CD4-positive, alpha-beta memory T cell (primary cell): ENCODE measurements around the gene EPHA5. TPM values are rescaled to one million over a fixed set of nuclear protein-coding genes. Genes with fewer than 3 reads are reported as not detected.

Experiments
- CTCF ChIA-PET: fragments of 350-600 bp; sonication (Branson Sonifier 250); formaldehyde crosslinking; loops from one replicate; lab custom pipeline; 2021; ENCODE audit warnings: inconsistent platforms; ENCODE audit not compliant: partially characterized antibody; lab: Charles Lee
- POLR2A ChIA-PET: fragments of 350-600 bp; sonication (Branson Sonifier 250); formaldehyde crosslinking; loops from one replicate; lab custom pipeline; 2021; ENCODE audit not compliant: partially characterized antibody; lab: Charles Lee
- DNase-seq, 5 donors: peaks; one replicate each; pipeline versions ENCODE4 v3.0.0 to v3.0.0-alpha.2; 2020 to 2022; ENCODE audit warnings: mixed read lengths in 1 of 5
- H3K27ac ChIP-seq: one replicate; pipeline ENCODE4 v1.7.0; 2013; ENCODE audit warnings: low read depth, low read length
- H3K27me3 ChIP-seq: 2 replicates; pipeline ENCODE4 v1.7.0; 2013; ENCODE audit warnings: mild to moderate bottlenecking, low read length, moderate library complexity; ENCODE audit not compliant: insufficient read depth
- H3K36me3 ChIP-seq: 2 replicates; pipeline ENCODE4 v1.7.0; 2013; ENCODE audit warnings: mild to moderate bottlenecking, low read length, moderate library complexity; ENCODE audit not compliant: insufficient read depth
- H3K4me1 ChIP-seq: 2 replicates; pipeline ENCODE4 v1.7.0; 2013; ENCODE audit warnings: mild to moderate bottlenecking, low read length, moderate library complexity; ENCODE audit not compliant: insufficient read depth
- H3K4me3 ChIP-seq, 2 donors: one replicate each; pipeline ENCODE4 v1.7.0; 2013; ENCODE audit warnings: low read length in 2 of 2, mild to moderate bottlenecking in 1 of 2
- H3K9me3 ChIP-seq, 2 donors: one replicate each; pipeline ENCODE4 v1.7.0; 2013; ENCODE audit warnings: low read length in 2 of 2, control low read depth in 1 of 2; ENCODE audit not compliant: control insufficient read depth in 1 of 2
- H3K27ac Mint-ChIP-seq, 7 donors: one replicate each; pipeline ENCODE4 v1.8.0; 2020 to 2021; ENCODE audit warnings: mixed read lengths in 7 of 7, mild to moderate bottlenecking in 6 of 7, inconsistent platforms in 3 of 7, moderate library complexity in 3 of 7
- H3K27me3 Mint-ChIP-seq, 2 donors: one replicate each; pipeline ENCODE4 v1.8.0; 2020 to 2021; ENCODE audit warnings: mixed read lengths in 2 of 2
- H3K36me3 Mint-ChIP-seq, 2 donors: one replicate each; pipeline ENCODE4 v1.8.0; 2020 to 2021; ENCODE audit warnings: mixed read lengths in 2 of 2, inconsistent platforms in 1 of 2, mild to moderate bottlenecking in 1 of 2
- H3K4me1 Mint-ChIP-seq, 4 donors: one replicate each; pipeline ENCODE4 v1.8.0; 2020 to 2021; ENCODE audit warnings: mixed read lengths in 4 of 4, mild to moderate bottlenecking in 1 of 4
- H3K4me3 Mint-ChIP-seq, 8 donors: one replicate each; pipeline ENCODE4 v1.8.0; 2020 to 2021; ENCODE audit warnings: mixed read lengths in 8 of 8, mild to moderate bottlenecking in 7 of 8, moderate library complexity in 6 of 8, inconsistent platforms in 3 of 8
- H3K9me3 Mint-ChIP-seq, 8 donors: one replicate each; pipeline ENCODE4 v1.8.0; 2020 to 2021; ENCODE audit warnings: mixed read lengths in 8 of 8, mild to moderate bottlenecking in 5 of 8, inconsistent platforms in 3 of 8, moderate library complexity in 1 of 8
- intact Hi-C: fragments of 100-400 bp; cut with micrococcal nuclease; formaldehyde crosslinking; loops from one replicate; pipeline ENCODE4 v1.15.1; 2023
- polyA plus RNA-seq, 2 donors: library from polyadenylated mRNA; unstranded; fragments of 300-500 nt; fragmentation: Illumina TruSeq; gene quantifications; one replicate each; pipeline ENCODE4 v1.2.3, GENCODE V29; 2021
- total RNA-seq, 2 experiments: library from RNA; stranded (reverse); gene quantifications; one replicate each; pipeline ENCODE4 v1.2.3, GENCODE V29; 2021

Gene EPHA5
- total and polyA plus RNA-seq, 4 experiments from 2014 or later: not detected

DNA sequence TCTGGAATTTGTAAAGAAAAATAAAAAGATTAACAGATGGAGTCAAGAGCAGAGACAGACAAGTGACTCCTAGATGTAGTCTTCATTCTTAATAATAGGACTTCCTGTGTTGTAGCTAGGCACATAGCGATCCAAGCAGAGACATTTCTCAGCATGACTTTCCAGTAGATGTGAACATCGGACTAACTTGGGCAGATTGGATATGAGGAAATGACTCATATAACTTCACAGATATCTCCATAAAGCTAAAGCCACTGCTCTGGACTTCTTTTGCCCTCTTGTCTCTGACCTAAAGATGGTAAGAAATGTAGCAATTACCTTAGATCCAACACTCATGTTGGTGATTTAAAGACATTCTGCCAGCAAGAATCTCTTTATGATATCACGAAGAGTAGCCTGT is 131.7 kb downstream of the EPHA5 start:
- no peak overlapping the region for H3K4me3 ChIP-seq
- H3K27ac ChIP-seq: no peak overlapping the region
- ChIA-PET POLR2A (no interaction called here), CTCF (no interaction called here)
- Mint-ChIP-seq H3K27me3 (no peaks in the 10 kb centered on the region), H3K4me1 (no peaks in the 10 kb centered on the region), H3K9me3 (peaks cover 0 to 24% (median 11%) of the 10 kb centered on the region in 8 donors), H3K4me3 (no peak overlapping the region), H3K36me3 (no peaks in the 10 kb centered on the region), H3K27ac (no peak overlapping the region)
- no peaks in the 10 kb centered on the region for H3K27me3 ChIP-seq
- H3K9me3 ChIP-seq: no peaks in the 10 kb centered on the region
- intact Hi-C loops: no loop called here
- no peak for DNase-seq
- H3K36me3 ChIP-seq: no peaks in the 10 kb centered on the region
- no peaks in the 10 kb centered on the region for H3K4me1 ChIP-seq

DNA sequence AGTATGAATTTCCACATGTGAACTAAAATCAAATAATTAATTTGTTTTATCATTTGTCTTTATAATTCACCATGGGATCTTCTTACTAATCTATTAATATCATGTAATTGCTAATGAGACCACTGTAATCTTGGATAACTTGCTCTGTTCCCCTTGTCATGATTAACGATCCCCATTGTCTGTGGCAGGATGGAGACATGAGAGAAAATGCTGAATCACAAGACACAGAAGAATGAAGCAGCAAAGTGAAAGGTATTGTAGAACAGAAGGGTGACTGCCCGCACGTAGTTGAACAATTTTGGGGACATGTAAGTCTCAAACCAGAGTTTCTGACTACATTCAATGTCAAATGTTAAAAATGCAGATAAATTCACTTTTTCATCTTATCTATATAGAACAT is 135.2 kb downstream of the EPHA5 start:
- DNase-seq: no peak
- POLR2A ChIA-PET: no interaction called here

GRCh38 chr4:65521666-65522065 is 148.6 kb downstream of the EPHA5 start:
- Mint-ChIP-seq H3K36me3 (no peaks in the 10 kb centered on the region), H3K4me1 (no peaks in the 10 kb centered on the region), H3K9me3 (peaks cover 0 to 12% (median 3%) of the 10 kb centered on the region in 8 donors), H3K27ac (no peak overlapping the region), H3K4me3 (no peak overlapping the region), H3K27me3 (no peaks in the 10 kb centered on the region)
- Histone ChIP-seq H3K9me3 (no peaks in the 10 kb centered on the region), H3K4me1 (no peaks in the 10 kb centered on the region), H3K4me3 (no peak overlapping the region), H3K27me3 (no peaks in the 10 kb centered on the region), H3K27ac (no peak overlapping the region), H3K36me3 (no peaks in the 10 kb centered on the region)
- POLR2A ChIA-PET: no interaction called here
- DNase-seq: no peak
- CTCF ChIA-PET: no interaction called here
- intact Hi-C loops: no loop called here

More for the DNA sequence above, 135.2 kb downstream of the EPHA5 start:
- no peaks in the 10 kb centered on the region for H3K36me3 Mint-ChIP-seq
- H3K4me3 Mint-ChIP-seq: no peak overlapping the region
- H3K27me3 ChIP-seq: no peaks in the 10 kb centered on the region
- H3K27me3 Mint-ChIP-seq: no peaks in the 10 kb centered on the region
- no peak overlapping the region for H3K27ac ChIP-seq
- H3K4me1 Mint-ChIP-seq: no peaks in the 10 kb centered on the region
- no peak overlapping the region for H3K4me3 ChIP-seq
- H3K9me3 Mint-ChIP-seq: peaks cover 0 to 12% (median 1%) of the 10 kb centered on the region in 8 donors
- H3K36me3 ChIP-seq: no peaks in the 10 kb centered on the region
- CTCF ChIA-PET: no interaction called here
- H3K27ac Mint-ChIP-seq: no peak overlapping the region
- intact Hi-C loops: no loop called here
- H3K9me3 ChIP-seq: no peaks in the 10 kb centered on the region
- no peaks in the 10 kb centered on the region for H3K4me1 ChIP-seq

GRCh38 chr4:65515646-65516045 is 154.6 kb downstream of the EPHA5 start:
- H3K27ac ChIP-seq: no peak overlapping the region
- DNase-seq: no peak
- no peaks in the 10 kb centered on the region for H3K4me1 ChIP-seq
- H3K4me1 Mint-ChIP-seq: no peaks in the 10 kb centered on the region
- intact Hi-C loops: no loop called here
- ChIA-PET POLR2A (no interaction called here), CTCF (no interaction called here)
- H3K9me3 ChIP-seq: no peaks in the 10 kb centered on the region
- no peak overlapping the region for H3K27ac Mint-ChIP-seq
- peaks cover 0 to 20% (median 9%) of the 10 kb centered on the region in 8 donors for H3K9me3 Mint-ChIP-seq
- no peaks in the 10 kb centered on the region for H3K36me3 ChIP-seq
- H3K4me3 ChIP-seq: no peak overlapping the region
- H3K27me3 ChIP-seq: no peaks in the 10 kb centered on the region
- no peak overlapping the region for H3K4me3 Mint-ChIP-seq
- H3K27me3 Mint-ChIP-seq: no peaks in the 10 kb centered on the region
- no peaks in the 10 kb centered on the region for H3K36me3 Mint-ChIP-seq

DNA sequence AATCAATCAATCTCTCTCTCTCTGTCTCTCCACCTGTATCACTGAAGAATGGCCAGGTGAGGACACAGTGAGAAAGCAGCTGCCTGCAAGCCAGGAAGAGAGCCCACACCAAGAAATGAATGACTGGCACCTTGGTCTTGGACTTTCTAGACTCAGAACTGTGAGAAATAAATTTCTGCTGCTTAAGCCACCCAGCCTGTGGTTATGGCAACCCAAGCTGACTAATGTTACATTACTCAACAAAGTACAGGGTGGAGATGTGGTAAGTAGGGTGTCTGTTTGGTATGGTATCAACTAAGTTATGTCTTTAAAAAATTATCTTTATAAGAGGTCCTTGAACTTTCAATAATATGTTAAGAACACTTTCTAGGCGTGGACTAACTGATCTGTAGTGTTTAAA is 159.3 kb downstream of the EPHA5 start:
- no peaks in the 10 kb centered on the region for H3K4me1 ChIP-seq
- H3K9me3 ChIP-seq: no peaks in the 10 kb centered on the region
- H3K4me1 Mint-ChIP-seq: no peaks in the 10 kb centered on the region
- no peak overlapping the region for H3K27ac ChIP-seq
- H3K27me3 Mint-ChIP-seq: no peaks in the 10 kb centered on the region
- no peaks in the 10 kb centered on the region for H3K27me3 ChIP-seq
- intact Hi-C loops: no loop called here
- H3K4me3 Mint-ChIP-seq: no peak overlapping the region
- no peak for DNase-seq
- no peak overlapping the region for H3K4me3 ChIP-seq
- no peaks in the 10 kb centered on the region for H3K36me3 Mint-ChIP-seq
- H3K36me3 ChIP-seq: no peaks in the 10 kb centered on the region
- ChIA-PET CTCF (no interaction called here), POLR2A (no interaction called here)
- H3K27ac Mint-ChIP-seq: no peak overlapping the region
- peaks cover 0 to 18% (median 12%) of the 10 kb centered on the region in 8 donors for H3K9me3 Mint-ChIP-seq

- H3K36me3 Mint-ChIP-seq: no peaks in the 10 kb centered on the region
- CTCF ChIA-PET: no interaction called here
- Histone ChIP-seq H3K9me3 (no peaks in the 10 kb centered on the region), H3K27me3 (no peaks in the 10 kb centered on the region), H3K4me1 (no peaks in the 10 kb centered on the region), H3K27ac (no peak overlapping the region), H3K36me3 (no peaks in the 10 kb centered on the region), H3K4me3 (no peak overlapping the region)
- no peaks in the 10 kb centered on the region for H3K4me1 Mint-ChIP-seq
- H3K27ac Mint-ChIP-seq: no peak overlapping the region
- intact Hi-C loops: no loop called here
- peaks cover 0 to 14% (median 4%) of the 10 kb centered on the region in 8 donors for H3K9me3 Mint-ChIP-seq
- no peak overlapping the region for H3K4me3 Mint-ChIP-seq
- POLR2A ChIA-PET: no interaction called here
- DNase-seq: no peak
- no peaks in the 10 kb centered on the region for H3K27me3 Mint-ChIP-seq
These were observed 162.1 kb downstream of the EPHA5 start for GRCh38 chr4:65508168-65508567.

GRCh38 chr4:65502131-65502701 is 168.1 kb downstream of the EPHA5 start:
- no peak for DNase-seq
- peaks cover 0 to 13% (median 6%) of the 10 kb centered on the region in 8 donors for H3K9me3 Mint-ChIP-seq
- H3K27me3 Mint-ChIP-seq: no peaks in the 10 kb centered on the region
- intact Hi-C loops: no loop called here
- no peak overlapping the region for H3K4me3 Mint-ChIP-seq
- H3K27ac Mint-ChIP-seq: no peak overlapping the region
- H3K9me3 ChIP-seq: no peaks in the 10 kb centered on the region
- no peaks in the 10 kb centered on the region for H3K4me1 ChIP-seq
- POLR2A ChIA-PET: no interaction called here
- no peaks in the 10 kb centered on the region for H3K36me3 ChIP-seq
- no peak overlapping the region for H3K4me3 ChIP-seq
- H3K4me1 Mint-ChIP-seq: no peaks in the 10 kb centered on the region
- H3K27me3 ChIP-seq: no peaks in the 10 kb centered on the region
- no peaks in the 10 kb centered on the region for H3K36me3 Mint-ChIP-seq
- CTCF ChIA-PET: no interaction called here
- H3K27ac ChIP-seq: no peak overlapping the region

- Mint-ChIP-seq H3K27me3 (no peaks in the 10 kb centered on the region), H3K4me1 (no peaks in the 10 kb centered on the region), H3K9me3 (peaks cover 0 to 16% (median 5%) of the 10 kb centered on the region in 8 donors), H3K27ac (no peak overlapping the region), H3K36me3 (no peaks in the 10 kb centered on the region), H3K4me3 (no peak overlapping the region)
- no peak for DNase-seq
- Histone ChIP-seq H3K4me3 (no peak overlapping the region), H3K27me3 (no peaks in the 10 kb centered on the region), H3K27ac (no peak overlapping the region), H3K4me1 (no peaks in the 10 kb centered on the region), H3K9me3 (no peaks in the 10 kb centered on the region), H3K36me3 (no peaks in the 10 kb centered on the region)
- POLR2A ChIA-PET: no interaction called here
- CTCF ChIA-PET: no interaction called here
- intact Hi-C loops: no loop called here
These were observed 171.7 kb downstream of the EPHA5 start for GRCh38 chr4:65498606-65499005.
